Right atrium auricular region (tissue), 2 donors: ENCODE data around the gene PCDHA7. TPM values are rescaled to one million over a fixed set of nuclear protein-coding genes. Genes with fewer than 3 reads are reported as not detected.
A peak's percentile ranks its signal among the peaks of the same experiment; 100 is the strongest.

ENCODE experiments used
- DNase-seq: peaks from one replicate; pipeline ENCODE4 v3.0.0-alpha.2; 2019; ENCODE audit warnings: low spot score
- H3K27ac ChIP-seq, 2 donors: fragments of 200-600 bp; sonication (generic); 1 replicate in 1 of 2; 2 replicates in 1 of 2; pipeline ENCODE4 v1.5.1; 2016 to 2019
- H3K27me3 ChIP-seq, 2 donors: fragments of 200-600 bp; sonication (generic); one replicate each; pipeline versions ENCODE4 v1.5.1 to v1.6.0; 2017 to 2019
- H3K36me3 ChIP-seq: fragments of 200-600 bp; sonication (generic); one replicate; pipeline ENCODE4 v1.5.1; 2016
- H3K4me1 ChIP-seq, 2 donors: fragments of 200-600 bp; sonication (generic); one replicate each; pipeline versions ENCODE4 v1.5.1 to v1.6.0; 2017 to 2019
- H3K4me3 ChIP-seq, 2 donors: fragments of 200-600 bp; sonication (generic); 1 replicate in 1 of 2; 2 replicates in 1 of 2; pipeline ENCODE4 v1.5.1; 2017 to 2019; ENCODE audit warnings: mild to moderate bottlenecking in 1 of 2, moderate library complexity in 1 of 2
- H3K9me3 ChIP-seq, 2 donors: fragments of 200-600 bp; sonication (generic); one replicate each; pipeline ENCODE4 v1.5.1; 2019
- total RNA-seq, 2 donors: library from RNA; depleted of rRNA; stranded (reverse); fragments of >200 nt; gene quantifications; one replicate each; pipeline ENCODE4 v1.1.0, GENCODE V29; 2016
- TF ChIP-seq, protein P1 (sequence below), 2 donors: fragments of 200-600 bp; sonication (generic); IDR thresholded peaks; one replicate each; pipeline ENCODE4 v1.5.1; 2019; ENCODE audit warnings: antibody characterized with exemption in 2 of 2

PCDHA7 gene
- total RNA-seq, 2 donors from 2014 or later = 0.07 TPM; not detected in 1

DNA sequence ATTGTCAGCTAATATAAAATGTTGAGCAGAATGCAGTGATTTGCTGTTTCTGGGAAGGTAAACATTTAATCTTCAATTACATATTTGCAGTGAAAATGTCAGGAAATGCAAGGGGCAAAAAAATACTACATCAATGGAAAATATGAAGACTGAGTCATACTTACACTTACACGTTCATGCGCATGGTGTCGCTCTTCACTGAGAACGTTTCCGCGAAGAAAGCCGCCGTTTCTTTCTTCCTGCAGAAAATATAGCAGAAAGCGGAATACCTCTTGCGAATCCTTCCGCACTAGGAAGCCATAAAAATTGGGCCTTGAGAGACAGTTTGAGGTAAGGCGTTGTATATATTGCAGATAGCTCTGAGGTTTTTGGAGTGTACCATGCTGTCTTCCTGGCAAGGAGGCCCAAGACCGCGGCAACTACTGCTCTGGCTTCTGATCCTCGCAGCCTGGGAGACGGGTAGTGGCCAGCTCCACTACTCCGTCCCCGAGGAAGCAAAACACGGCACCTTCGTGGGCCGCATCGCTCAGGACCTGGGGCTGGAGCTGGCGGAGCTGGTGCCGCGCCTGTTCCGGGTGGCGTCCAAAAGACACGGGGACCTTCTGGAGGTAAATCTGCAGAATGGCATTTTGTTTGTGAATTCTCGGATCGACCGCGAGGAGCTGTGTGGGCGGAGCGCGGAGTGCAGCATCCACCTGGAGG is 48.0 kb downstream of the PCDHA7 start, which contains the start of gene PCDHA13:
Gene PCDHA13 (plus strand): TSS at position 236 of the 702 bp plus-strand sequence. CDS start 145 bp downstream, at position 381.
- TF ChIP-seq, protein P1, sequence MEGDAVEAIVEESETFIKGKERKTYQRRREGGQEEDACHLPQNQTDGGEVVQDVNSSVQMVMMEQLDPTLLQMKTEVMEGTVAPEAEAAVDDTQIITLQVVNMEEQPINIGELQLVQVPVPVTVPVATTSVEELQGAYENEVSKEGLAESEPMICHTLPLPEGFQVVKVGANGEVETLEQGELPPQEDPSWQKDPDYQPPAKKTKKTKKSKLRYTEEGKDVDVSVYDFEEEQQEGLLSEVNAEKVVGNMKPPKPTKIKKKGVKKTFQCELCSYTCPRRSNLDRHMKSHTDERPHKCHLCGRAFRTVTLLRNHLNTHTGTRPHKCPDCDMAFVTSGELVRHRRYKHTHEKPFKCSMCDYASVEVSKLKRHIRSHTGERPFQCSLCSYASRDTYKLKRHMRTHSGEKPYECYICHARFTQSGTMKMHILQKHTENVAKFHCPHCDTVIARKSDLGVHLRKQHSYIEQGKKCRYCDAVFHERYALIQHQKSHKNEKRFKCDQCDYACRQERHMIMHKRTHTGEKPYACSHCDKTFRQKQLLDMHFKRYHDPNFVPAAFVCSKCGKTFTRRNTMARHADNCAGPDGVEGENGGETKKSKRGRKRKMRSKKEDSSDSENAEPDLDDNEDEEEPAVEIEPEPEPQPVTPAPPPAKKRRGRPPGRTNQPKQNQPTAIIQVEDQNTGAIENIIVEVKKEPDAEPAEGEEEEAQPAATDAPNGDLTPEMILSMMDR (IDR thresholded peaks at IDR 0.05) = peak in 1 of 2 donors; percentile 51
- no peak within 1 kb of the TSS for H3K27ac ChIP-seq
- peak within 1 kb of the TSS in 1 of 2 donors; percentile 32 for H3K4me3 ChIP-seq
- no peaks in the 10 kb centered on the region for H3K27me3 ChIP-seq
- no peaks in the 10 kb centered on the region for H3K4me1 ChIP-seq
- no peaks in the 10 kb centered on the region for H3K36me3 ChIP-seq
- no peak for DNase-seq
- H3K9me3 ChIP-seq = peaks cover 0 to 49% of the 10 kb centered on the region in 2 donors

DNA sequence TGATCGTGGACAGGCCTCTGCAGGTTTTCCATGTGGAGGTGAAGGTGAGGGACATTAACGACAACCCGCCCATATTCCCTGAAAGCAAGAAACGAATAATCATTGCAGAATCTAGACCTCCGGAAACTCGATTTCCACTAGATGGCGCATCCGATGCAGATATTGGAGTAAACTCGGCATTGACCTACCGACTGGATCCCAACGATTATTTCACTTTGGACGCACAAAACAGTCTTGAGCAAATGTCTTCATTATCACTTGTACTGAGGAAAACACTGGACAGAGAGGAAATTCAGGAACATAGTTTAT is 48.5 kb downstream of the PCDHA7 start:
- no peaks in the 10 kb centered on the region for H3K4me1 ChIP-seq
- TF ChIP-seq, protein P1 (IDR thresholded peaks at IDR 0.05) = no peak
- H3K27me3 ChIP-seq = no peaks in the 10 kb centered on the region
- DNase-seq = no peak
- H3K27ac ChIP-seq = no peak overlapping the region
- peaks cover 0 to 44% of the 10 kb centered on the region in 2 donors for H3K9me3 ChIP-seq
- no peaks in the 10 kb centered on the region for H3K36me3 ChIP-seq
- peak overlapping the region in 1 of 2 donors; percentile 32 for H3K4me3 ChIP-seq

DNA sequence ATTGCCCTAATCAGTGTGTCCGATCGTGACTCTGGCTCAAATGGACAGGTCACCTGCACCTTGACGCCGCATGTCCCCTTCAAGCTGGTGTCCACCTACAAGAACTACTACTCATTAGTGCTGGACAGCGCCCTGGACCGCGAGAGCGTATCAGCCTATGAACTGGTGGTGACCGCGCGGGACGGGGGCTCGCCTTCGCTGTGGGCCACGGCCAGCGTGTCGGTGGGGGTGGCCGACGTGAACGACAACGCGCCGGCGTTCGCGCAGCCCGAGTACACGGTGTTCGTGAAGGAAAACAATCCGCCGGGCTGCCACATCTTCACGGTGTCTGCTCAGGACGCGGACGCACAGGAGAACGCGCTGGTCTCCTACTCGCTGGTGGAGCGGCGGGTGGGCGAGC is 49.3 kb downstream of the PCDHA7 start:
- no peaks in the 10 kb centered on the region for H3K27me3 ChIP-seq
- TF ChIP-seq, protein P1 (IDR thresholded peaks at IDR 0.05) = no peak
- no peaks in the 10 kb centered on the region for H3K36me3 ChIP-seq

DNA sequence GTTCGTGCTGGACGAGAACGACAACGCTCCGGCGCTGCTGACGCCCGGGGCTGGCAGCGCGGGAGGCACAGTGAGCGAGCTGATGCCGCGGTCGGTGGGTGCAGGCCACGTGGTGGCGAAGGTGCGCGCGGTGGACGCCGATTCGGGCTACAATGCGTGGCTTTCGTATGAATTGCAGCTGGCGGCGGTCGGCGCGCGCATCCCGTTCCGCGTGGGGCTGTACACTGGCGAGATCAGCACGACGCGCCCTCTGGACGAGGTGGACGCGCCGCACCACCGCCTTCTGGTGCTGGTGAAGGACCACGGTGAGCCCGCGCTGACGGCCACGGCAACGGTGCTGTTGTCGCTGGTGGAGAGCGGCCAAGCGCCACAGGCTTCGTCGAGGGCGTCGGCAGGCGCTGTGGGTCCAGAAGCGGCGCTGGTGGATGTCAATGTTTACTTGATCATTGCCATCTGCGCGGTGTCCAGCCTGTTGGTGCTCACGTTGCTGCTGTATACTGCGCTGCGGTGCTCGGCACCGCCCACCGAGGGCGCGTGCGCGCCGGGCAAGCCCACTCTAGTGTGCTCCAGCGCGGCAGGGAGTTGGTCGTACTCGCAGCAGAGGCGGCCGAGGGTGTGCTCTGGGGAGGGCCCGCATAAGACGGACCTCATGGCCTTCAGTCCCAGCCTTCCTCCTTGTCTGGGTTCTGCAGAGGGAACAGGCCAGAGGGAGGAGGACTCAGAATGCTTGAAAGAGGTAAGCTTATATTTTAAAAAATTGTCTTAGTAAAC is 50.0 kb downstream of the PCDHA7 start:
- Histone ChIP-seq H3K9me3 (peaks cover 0 to 42% of the 10 kb centered on the region in 2 donors), H3K4me3 (no peak overlapping the region), H3K27me3 (no peaks in the 10 kb centered on the region), H3K4me1 (no peaks in the 10 kb centered on the region), H3K36me3 (no peaks in the 10 kb centered on the region), H3K27ac (no peak overlapping the region)
- TF ChIP-seq, protein P1 (IDR thresholded peaks at IDR 0.05) = no peak
- no peak for DNase-seq

More for the DNA sequence above, 49.3 kb downstream of the PCDHA7 start:
- H3K4me3 ChIP-seq = no peak overlapping the region
- H3K9me3 ChIP-seq = peaks cover 0 to 42% of the 10 kb centered on the region in 2 donors
- H3K4me1 ChIP-seq = no peaks in the 10 kb centered on the region
- no peak overlapping the region for H3K27ac ChIP-seq
- DNase-seq = no peak

Other genes starting within 250 kb of the PCDHA7 start
- gene CD14, start 201.1 kb upstream of the PCDHA7 start, total RNA-seq = 10 to 100 TPM; 25.0 to 74.1 TPM
- gene TMCO6, start 194.8 kb upstream of the PCDHA7 start, total RNA-seq = 10 to 100 TPM; 10.6 to 26.0 TPM
- 10 to 100 TPM; 79.1 to 81.5 TPM for gene NDUFA2, start 186.6 kb upstream of the PCDHA7 start, total RNA-seq
- gene IK, start 186.4 kb upstream of the PCDHA7 start, total RNA-seq = 100 to 1,000 TPM in 1 of 2 donors, 10 to 100 TPM in 1; 75.1 to 106 TPM
- 10 to 100 TPM in 1 of 2 donors, 1 to 10 TPM in 1; 8.3 to 12.4 TPM for gene WDR55, start 169.4 kb upstream of the PCDHA7 start, total RNA-seq
- gene DND1, start 160.7 kb upstream of the PCDHA7 start, total RNA-seq = under 1 TPM in 1 of 2 donors, not detected in 1; 0.51 TPM
- gene HARS1, start 142.9 kb upstream of the PCDHA7 start, total RNA-seq = 10 to 100 TPM; 33.9 to 45.6 TPM
- gene HARS2, start 142.8 kb upstream of the PCDHA7 start, total RNA-seq = 10 to 100 TPM; 14.5 to 16.2 TPM
- 10 to 100 TPM; 21.2 to 33.7 TPM for gene ZMAT2, start 133.8 kb upstream of the PCDHA7 start, total RNA-seq
- not detected for gene PCDHA1, start 48.1 kb upstream of the PCDHA7 start, total RNA-seq
- gene PCDHA2, start 39.4 kb upstream of the PCDHA7 start, total RNA-seq = under 1 TPM; 0.07 to 0.20 TPM
- under 1 TPM; 0.43 to 0.48 TPM for gene PCDHA3, start 33.2 kb upstream of the PCDHA7 start, total RNA-seq
- gene PCDHA4, start 27.2 kb upstream of the PCDHA7 start, total RNA-seq = under 1 TPM; 0.43 to 0.63 TPM
- gene PCDHA5, start 12.7 kb upstream of the PCDHA7 start, total RNA-seq = under 1 TPM in 1 of 2 donors, not detected in 1; 0.16 TPM
- under 1 TPM; 0.20 to 0.82 TPM for gene PCDHA6, start 6.3 kb upstream of the PCDHA7 start, total RNA-seq
- not detected for gene PCDHA8, start 6.9 kb downstream of the PCDHA7 start, total RNA-seq
- gene PCDHA9, start 14.1 kb downstream of the PCDHA7 start, total RNA-seq = under 1 TPM in 1 of 2 donors, not detected in 1; 0.04 TPM
- gene PCDHA10, start 21.6 kb downstream of the PCDHA7 start, total RNA-seq = under 1 TPM; 0.52 to 0.55 TPM
- under 1 TPM; 0.12 to 0.96 TPM for gene PCDHA11, start 34.7 kb downstream of the PCDHA7 start, total RNA-seq
- under 1 TPM; 0.59 to 0.67 TPM for gene PCDHA12, start 41.0 kb downstream of the PCDHA7 start, total RNA-seq
- gene PCDHA13, start 47.9 kb downstream of the PCDHA7 start, total RNA-seq = under 1 TPM; 0.15 to 0.39 TPM
- under 1 TPM; 0.26 to 0.51 TPM for gene PCDHAC1, start 92.0 kb downstream of the PCDHA7 start, total RNA-seq
- gene PCDHAC2, start 132.2 kb downstream of the PCDHA7 start, total RNA-seq = 1 to 10 TPM; 3.7 to 4.1 TPM
- gene PCDHB1, start 217.1 kb downstream of the PCDHA7 start, total RNA-seq = not detected